SK-N-MC (cell line): ENCODE data around the gene MUC3A.

Source experiments
- EZH2 ChIP-seq: fragments of 200-600 bp; sonication (generic); IDR thresholded peaks from one replicate; pipeline ENCODE4 v1.6.1; 2017; ENCODE audit warnings: antibody characterized with exemption
- POLR2AphosphoS5 ChIP-seq: IDR thresholded peaks from 2 replicates; pipeline ENCODE4 v1.6.1; 2012; ENCODE audit warnings: mild to moderate bottlenecking, low read depth, low read length, borderline replicate concordance

DNA sequence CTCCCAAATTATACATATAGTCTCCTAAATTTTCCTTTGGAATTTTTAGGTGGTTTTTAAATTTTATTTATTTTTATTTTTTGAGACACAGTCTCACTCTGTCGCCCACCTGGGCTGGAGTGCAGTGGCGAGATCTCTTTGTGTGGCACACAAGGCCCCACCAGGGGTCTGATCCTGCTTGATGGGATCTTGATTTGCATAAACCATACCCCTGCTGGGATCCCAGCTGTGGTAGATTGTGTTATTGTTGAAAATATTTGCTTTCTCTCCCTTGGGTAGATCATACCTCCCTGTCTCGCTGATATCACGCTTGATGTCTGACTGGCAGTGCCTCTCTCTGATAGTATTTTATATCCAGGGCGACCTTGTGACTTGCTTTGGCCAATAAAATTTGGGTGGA is 5.6 kb upstream of the MUC3A start:
- TF ChIP-seq POLR2AphosphoS5, result no peak
- TF ChIP-seq EZH2, result no peak
